PFSK-1 (cell line): ENCODE data around the gene SEZ6L2.

Source experiments
- FOXP2 ChIP-seq: optimal IDR thresholded peaks from 2 replicates; pipeline ENCODE3; 2011; ENCODE audit warnings: borderline replicate concordance, control low read depth, inconsistent platforms; ENCODE audit not compliant: insufficient read depth; ENCODE audit errors: extremely low read length, extremely low read depth
- POLR2AphosphoS5 ChIP-seq: IDR thresholded peaks from 2 replicates; pipeline ENCODE4 v1.6.1; 2012; ENCODE audit warnings: low read depth, mild to moderate bottlenecking, control low read depth, low read length, moderate library complexity
- SIN3A ChIP-seq: IDR thresholded peaks from 2 replicates; pipeline ENCODE4 v1.6.1; 2012; ENCODE audit warnings: mild to moderate bottlenecking, low read length, moderate library complexity, borderline replicate concordance; ENCODE audit not compliant: insufficient read depth
- TAF1 ChIP-seq: IDR thresholded peaks from 2 replicates; pipeline ENCODE4 v1.6.1; 2012; ENCODE audit warnings: low read length, control low read depth, borderline replicate concordance; ENCODE audit not compliant: insufficient read depth
- TF ChIP-seq, protein P1 (sequence below), 2 experiments: IDR thresholded peaks; 2 replicates each; pipeline versions ENCODE4 v1.6.1 to v1.8.0; 2011 to 2012; ENCODE audit warnings: low read depth in 2 of 2, low read length in 2 of 2, control low read depth in 1 of 2, inconsistent platforms in 1 of 2, mild to moderate bottlenecking in 1 of 2, moderate library complexity in 1 of 2; ENCODE audit not compliant: insufficient read depth in 1 of 2

SEZ6L2 gene

DNA sequence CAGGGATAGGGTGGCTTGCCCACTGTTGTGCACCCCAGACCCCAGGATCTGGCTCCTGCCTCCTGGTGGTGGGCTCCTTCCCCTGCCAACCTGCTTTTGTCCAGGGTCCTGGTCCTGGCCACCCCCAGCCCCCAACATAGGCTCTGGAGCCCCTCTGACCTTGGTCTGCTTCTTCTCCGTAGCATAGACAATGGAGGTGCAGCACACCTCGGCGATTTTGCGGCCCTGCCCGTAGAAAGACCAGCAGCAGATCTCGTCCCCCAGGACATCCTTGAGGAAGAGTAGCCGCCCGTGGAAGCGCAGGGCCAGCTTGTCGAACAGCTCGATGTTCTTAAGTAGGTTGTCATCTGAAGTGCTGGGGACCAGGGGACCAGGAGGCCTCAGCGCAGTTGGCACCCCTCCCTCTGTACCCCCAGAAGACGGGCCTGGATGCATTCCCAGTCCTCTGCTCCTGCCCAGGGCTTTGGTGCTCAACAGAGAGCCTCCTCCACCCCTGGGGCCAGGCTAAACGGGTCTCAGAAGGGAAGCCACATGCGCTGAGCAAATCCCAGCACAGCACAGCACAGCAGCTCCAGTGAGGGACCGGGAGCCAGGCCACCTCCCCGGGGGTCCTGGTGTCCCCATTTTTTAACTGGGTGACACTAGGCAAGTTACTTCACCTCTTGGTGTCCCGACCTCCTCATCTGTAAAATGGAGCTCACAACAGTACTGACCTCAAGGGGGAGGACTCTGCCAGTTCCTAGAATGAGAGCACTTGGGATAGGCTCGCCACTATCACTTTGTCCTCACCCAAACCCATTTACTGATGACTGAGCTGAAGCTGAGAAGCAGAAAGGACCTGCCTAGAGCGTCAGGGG is 11.7 kb upstream of the SEZ6L2 start:
- TF ChIP-seq POLR2AphosphoS5: no peak
- TF ChIP-seq, protein P1, sequence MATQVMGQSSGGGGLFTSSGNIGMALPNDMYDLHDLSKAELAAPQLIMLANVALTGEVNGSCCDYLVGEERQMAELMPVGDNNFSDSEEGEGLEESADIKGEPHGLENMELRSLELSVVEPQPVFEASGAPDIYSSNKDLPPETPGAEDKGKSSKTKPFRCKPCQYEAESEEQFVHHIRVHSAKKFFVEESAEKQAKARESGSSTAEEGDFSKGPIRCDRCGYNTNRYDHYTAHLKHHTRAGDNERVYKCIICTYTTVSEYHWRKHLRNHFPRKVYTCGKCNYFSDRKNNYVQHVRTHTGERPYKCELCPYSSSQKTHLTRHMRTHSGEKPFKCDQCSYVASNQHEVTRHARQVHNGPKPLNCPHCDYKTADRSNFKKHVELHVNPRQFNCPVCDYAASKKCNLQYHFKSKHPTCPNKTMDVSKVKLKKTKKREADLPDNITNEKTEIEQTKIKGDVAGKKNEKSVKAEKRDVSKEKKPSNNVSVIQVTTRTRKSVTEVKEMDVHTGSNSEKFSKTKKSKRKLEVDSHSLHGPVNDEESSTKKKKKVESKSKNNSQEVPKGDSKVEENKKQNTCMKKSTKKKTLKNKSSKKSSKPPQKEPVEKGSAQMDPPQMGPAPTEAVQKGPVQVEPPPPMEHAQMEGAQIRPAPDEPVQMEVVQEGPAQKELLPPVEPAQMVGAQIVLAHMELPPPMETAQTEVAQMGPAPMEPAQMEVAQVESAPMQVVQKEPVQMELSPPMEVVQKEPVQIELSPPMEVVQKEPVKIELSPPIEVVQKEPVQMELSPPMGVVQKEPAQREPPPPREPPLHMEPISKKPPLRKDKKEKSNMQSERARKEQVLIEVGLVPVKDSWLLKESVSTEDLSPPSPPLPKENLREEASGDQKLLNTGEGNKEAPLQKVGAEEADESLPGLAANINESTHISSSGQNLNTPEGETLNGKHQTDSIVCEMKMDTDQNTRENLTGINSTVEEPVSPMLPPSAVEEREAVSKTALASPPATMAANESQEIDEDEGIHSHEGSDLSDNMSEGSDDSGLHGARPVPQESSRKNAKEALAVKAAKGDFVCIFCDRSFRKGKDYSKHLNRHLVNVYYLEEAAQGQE (IDR thresholded peaks at IDR 0.05; ENCODE audit: insufficient read depth in 1 of 2, low read depth in 2 of 2, low read length in 2 of 2): no peak
- no peak for TF ChIP-seq SIN3A
- no peak for TF ChIP-seq FOXP2
- TF ChIP-seq TAF1: no peak

DNA sequence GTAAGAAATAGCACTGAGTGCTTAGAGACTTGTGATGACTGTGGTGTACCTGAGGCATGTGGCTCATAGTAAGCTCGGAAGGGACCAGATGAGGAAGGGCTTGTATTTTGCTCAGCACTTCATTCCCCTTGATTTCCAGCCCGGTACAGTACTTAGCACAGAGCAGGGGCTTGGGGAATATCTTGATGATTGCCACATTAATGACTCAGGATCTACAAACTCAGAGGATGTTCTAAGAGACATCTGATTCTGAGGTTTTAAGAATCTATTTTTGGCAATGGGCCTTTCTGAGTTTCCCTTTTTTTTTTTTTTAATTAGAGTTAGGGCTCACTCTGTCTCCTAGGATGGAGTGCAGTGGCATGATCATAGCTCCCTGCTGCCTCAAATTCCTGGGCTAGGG is 10.0 kb upstream of the SEZ6L2 start:
- no peak for TF ChIP-seq TAF1
- TF ChIP-seq, protein P1 (IDR thresholded peaks at IDR 0.05; ENCODE audit: insufficient read depth in 1 of 2, low read depth in 2 of 2, low read length in 2 of 2): no peak
- TF ChIP-seq FOXP2: no peak
- no peak for TF ChIP-seq SIN3A
- no peak for TF ChIP-seq POLR2AphosphoS5

DNA sequence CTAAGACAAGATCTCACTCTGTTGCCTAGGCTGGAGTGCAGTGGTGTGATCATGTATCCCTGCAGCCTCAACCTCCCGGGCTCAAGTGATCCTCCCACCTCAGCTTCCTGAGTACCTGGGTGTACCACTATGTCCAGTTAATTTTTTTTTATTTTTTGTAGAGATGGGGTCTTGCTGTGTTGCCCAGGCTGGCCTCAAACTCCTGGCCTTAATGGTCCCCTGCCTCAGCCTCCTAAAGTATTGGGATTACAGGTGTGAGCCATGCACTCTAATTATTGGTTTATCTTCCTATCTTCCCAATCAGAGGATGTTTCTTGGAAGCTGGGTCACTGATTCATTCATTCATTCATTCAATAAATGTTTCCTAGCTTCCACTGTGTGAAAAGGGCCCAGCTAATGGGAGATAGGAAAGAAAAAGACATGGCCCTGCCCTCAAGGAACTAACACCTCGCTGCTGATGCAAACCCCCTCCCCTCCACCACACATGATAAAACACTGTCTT is 9.4 kb upstream of the SEZ6L2 start:
- TF ChIP-seq, protein P1 (IDR thresholded peaks at IDR 0.05; ENCODE audit: insufficient read depth in 1 of 2, low read depth in 2 of 2, low read length in 2 of 2): no peak
- TF ChIP-seq FOXP2 (no peak), TAF1 (no peak), POLR2AphosphoS5 (no peak), SIN3A (no peak)

DNA sequence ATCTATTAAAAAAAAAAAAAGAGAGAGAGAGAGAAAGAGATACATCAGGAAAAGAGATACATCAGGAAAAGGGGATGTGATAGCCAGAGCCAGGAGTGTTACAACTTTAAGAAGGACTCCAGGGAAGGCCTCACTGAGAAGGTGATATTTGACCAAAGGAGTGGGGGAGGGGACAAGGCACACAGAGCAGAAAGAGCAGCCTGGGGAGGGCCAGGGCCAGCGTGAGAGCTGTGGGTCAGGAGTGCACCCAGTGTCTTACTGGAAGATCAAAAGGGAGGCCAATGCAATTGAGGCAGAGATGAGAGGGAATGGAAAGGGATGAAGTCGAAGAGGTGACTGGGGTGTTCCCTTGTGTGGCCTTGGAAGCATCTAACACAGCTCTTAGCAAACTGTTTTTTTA is 8.6 kb upstream of the SEZ6L2 start:
- TF ChIP-seq TAF1 (no peak), SIN3A (no peak), FOXP2 (no peak), POLR2AphosphoS5 (no peak)
- TF ChIP-seq, protein P1 (IDR thresholded peaks at IDR 0.05; ENCODE audit: insufficient read depth in 1 of 2, low read depth in 2 of 2, low read length in 2 of 2): no peak
